Skeletal muscle satellite cell (primary cell): Measurements from ENCODE around the gene ANKRD65.
A peak's percentile ranks its signal among the peaks of the same experiment; 100 is the strongest.

ENCODE experiments used
- H3K27me3 ChIP-seq: 2 replicates; pipeline ENCODE4 v1.7.0; 2013; ENCODE audit warnings: low read length; ENCODE audit not compliant: control insufficient read depth, insufficient read depth
- H3K36me3 ChIP-seq: 2 replicates; pipeline ENCODE4 v1.7.0; 2013; ENCODE audit warnings: mild to moderate bottlenecking, control low read depth, low read length; ENCODE audit not compliant: insufficient read depth
- H3K4me1 ChIP-seq: 2 replicates; pipeline ENCODE4 v1.7.0; 2013; ENCODE audit warnings: low read length; ENCODE audit not compliant: control insufficient read depth, insufficient read depth
- H3K4me2 ChIP-seq: 2 replicates; pipeline ENCODE4 v1.7.0; 2013; ENCODE audit warnings: mild to moderate bottlenecking, low read length
- H3K4me3 ChIP-seq: 2 replicates; pipeline ENCODE4 v1.7.0; 2013; ENCODE audit warnings: low read length
- H3K9ac ChIP-seq: 2 replicates; pipeline ENCODE4 v1.7.0; 2013; ENCODE audit warnings: mild to moderate bottlenecking, low read depth, low read length, moderate library complexity
- H3K9me3 ChIP-seq: replicated peaks from 2 replicates; pipeline ENCODE4 v1.7.0; 2013; ENCODE audit warnings: mild to moderate bottlenecking, control low read depth, low read length

ANKRD65 gene

DNA sequence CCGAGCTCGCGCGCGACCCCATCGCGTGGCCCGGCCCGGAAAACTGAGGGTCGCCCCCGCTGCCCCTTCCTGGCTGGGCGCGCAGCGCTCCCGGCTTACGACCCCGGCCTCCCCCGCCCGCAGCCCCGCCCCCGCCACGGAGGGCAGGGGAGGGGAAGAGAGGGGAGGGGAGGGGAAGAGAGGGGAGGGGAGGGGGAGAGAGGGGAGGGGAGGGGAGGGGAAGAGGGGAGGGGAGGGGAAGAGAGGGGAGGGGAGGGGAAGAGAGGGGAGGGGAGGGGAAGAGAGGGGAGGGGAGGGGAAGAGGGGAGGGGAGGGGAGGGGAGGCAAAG, 6.7 kb upstream of the ANKRD65 start:
- Histone ChIP-seq H3K36me3 (no peaks in the 10 kb centered on the region), H3K27me3 (no peaks in the 10 kb centered on the region), H3K4me3 (peak overlapping the region; percentile 47), H3K9ac (no peak overlapping the region), H3K4me2 (peak overlapping the region; percentile 63), H3K4me1 (peaks cover 22% of the 10 kb centered on the region), H3K9me3 (no peaks in the 10 kb centered on the region)

DNA sequence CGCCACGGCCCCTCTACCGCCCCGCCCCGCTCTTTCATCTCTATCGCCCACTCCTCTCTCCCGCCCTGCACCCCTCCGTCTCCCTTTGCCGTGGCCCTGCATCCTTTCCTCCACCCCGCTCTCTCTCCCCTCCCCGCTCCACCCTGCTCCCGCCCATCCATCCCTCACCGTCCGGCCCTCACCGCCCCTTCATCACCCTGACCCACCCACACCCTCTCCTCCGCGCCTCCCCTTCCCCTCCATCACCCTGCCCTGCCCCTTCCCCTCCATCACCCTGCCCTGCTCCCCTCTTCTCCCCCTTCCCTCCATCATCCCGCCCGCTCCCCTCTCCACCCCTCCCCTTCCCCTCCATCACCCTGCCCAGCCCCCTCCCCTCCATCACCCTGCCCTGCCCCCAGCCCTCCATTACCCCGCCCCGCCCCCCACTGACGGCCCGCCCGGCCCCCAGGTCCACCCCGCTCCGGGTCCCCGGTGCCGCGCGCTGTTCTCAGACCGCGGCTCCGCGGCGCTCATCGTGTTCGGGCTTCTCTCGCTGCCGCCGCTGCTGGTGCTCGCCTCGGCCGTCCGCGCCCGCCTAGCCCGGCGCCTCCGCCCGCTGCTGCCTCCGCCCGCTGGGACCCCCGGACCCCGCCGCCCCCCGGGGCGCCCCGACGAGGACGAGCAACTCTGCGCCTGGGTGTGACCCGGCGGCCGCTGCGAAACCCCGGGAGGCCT, 6.2 kb upstream of the ANKRD65 start:
- peak overlapping the region; percentile 47 for H3K4me3 ChIP-seq
- no peaks in the 10 kb centered on the region for H3K27me3 ChIP-seq
- no peaks in the 10 kb centered on the region for H3K9me3 ChIP-seq
- no peaks in the 10 kb centered on the region for H3K36me3 ChIP-seq
- peaks cover 18% of the 10 kb centered on the region for H3K4me1 ChIP-seq
- peak overlapping the region; percentile 63 for H3K4me2 ChIP-seq
- H3K9ac ChIP-seq, result no peak overlapping the region

DNA sequence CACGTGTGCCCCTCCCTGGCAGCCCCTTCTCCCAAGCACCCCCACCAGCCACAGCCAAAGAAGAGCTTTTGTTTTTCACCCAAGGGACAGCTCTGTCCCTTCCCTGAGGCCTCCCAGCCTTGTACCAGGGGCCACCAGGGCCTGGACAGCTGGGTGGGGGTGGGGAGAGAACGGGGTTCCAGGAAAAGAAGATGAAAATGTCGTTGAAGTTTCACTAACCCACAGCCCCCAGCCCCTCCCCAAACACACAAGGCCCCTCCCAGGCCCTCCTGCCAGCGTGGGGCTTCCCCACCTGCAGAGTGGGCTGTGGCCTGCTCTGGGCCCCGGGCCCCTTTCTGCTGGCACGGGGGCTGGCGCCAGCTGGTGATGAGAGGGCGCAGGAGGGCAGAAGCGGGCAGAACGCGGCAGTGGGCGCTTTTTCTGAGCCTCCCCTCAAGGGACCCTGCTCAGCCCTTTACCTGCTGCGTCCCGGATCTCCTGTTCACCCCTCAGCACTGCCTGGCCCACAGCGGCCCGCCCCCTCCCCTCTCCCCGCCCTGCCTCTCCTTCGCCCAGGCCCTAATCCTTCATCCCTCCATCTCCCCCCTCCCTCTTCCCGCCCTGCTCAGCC, 5.5 kb upstream of the ANKRD65 start:
- Histone ChIP-seq H3K4me2 (no peak overlapping the region), H3K4me3 (no peak overlapping the region), H3K4me1 (peaks cover 12% of the 10 kb centered on the region), H3K27me3 (no peaks in the 10 kb centered on the region), H3K36me3 (no peaks in the 10 kb centered on the region), H3K9me3 (no peaks in the 10 kb centered on the region), H3K9ac (no peak overlapping the region)

DNA sequence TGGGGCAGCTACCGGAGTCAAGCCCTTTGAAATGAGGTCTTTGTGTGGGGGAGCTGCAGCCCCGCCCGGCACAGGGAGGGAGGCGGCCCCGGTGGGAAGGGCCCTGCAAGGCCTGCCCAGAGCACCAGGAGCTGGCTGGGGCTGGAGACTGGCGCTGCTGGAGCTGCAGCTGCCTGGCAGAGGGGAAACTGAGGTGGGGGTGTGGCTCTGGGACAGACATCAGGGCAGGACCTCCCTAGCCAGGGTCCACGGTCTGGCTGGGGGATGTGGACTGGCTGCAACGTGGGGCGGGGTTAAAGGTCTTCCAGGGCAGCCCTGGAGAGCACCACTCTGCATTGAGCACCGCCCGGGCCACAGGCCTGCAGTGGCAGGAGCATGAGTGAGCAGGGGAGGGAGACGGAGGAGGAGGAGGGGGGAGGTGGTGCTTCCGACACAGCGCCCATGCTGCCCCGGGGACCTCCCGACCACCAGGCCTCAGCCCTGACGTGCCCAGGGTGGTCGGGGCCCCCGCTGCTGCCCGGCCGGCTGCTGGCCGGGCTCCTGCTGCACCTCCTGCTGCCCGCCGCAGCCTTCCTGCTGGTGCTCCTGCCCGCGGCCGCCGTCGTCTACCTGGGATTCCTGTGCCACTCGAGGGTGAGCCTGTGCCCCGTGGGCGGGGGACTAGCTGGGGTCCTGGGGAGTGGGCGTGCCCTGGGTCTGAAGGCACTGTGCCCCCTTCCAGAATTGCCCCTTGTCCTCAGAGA, 4.8 kb upstream of the ANKRD65 start:
- Histone ChIP-seq H3K9ac (no peak overlapping the region), H3K27me3 (no peaks in the 10 kb centered on the region), H3K4me3 (no peak overlapping the region)

DNA sequence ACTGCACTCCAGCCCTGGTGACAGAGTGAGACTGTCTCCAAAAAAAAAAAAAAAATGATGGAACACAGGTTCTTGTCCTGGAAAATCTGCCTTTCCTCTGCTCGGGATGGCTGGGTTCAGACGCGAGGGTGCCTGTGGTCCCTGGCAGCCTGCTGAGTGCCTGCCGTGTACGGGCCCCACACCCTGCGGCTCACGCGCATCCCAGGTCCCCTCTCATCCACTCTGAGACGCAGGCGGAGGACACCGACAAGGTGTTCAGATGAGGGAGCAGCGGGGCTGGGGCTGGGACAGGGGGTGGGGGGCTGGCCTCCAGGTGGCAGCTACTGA, 4.3 kb upstream of the ANKRD65 start:
- Histone ChIP-seq H3K36me3 (no peaks in the 10 kb centered on the region), H3K4me2 (no peak overlapping the region), H3K27me3 (no peaks in the 10 kb centered on the region), H3K4me3 (no peak overlapping the region), H3K9ac (no peak overlapping the region), H3K9me3 (no peaks in the 10 kb centered on the region), H3K4me1 (peaks cover 5% of the 10 kb centered on the region)

More for the DNA sequence above, 4.8 kb upstream of the ANKRD65 start:
- H3K4me2 ChIP-seq, result no peak overlapping the region
- no peaks in the 10 kb centered on the region for H3K9me3 ChIP-seq
- no peaks in the 10 kb centered on the region for H3K36me3 ChIP-seq
- H3K4me1 ChIP-seq, result peaks cover 9% of the 10 kb centered on the region

DNA sequence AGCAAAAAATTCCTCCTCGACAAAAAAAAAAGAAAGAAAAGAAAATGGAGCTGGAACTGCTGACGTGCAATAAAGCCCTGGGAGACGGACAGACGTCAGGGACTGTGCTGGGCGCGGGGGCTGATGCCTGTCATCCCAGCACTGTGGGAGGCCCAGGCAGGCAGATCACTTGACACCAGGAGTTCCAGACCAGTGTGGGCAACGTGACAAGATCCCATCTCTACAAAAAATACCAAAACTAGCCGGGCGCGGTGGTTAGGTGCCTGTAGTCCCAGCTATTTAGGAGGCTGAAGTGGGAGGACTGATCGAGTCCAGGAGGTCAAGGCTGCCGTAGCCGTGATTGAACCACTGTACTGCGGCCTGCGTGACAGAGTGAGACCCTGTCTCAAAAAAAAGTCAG, 3.6 kb upstream of the ANKRD65 start:
- Histone ChIP-seq H3K9me3 (no peaks in the 10 kb centered on the region), H3K4me3 (no peak overlapping the region), H3K4me1 (no peaks in the 10 kb centered on the region), H3K36me3 (no peaks in the 10 kb centered on the region), H3K9ac (no peak overlapping the region), H3K27me3 (no peaks in the 10 kb centered on the region), H3K4me2 (no peak overlapping the region)

DNA sequence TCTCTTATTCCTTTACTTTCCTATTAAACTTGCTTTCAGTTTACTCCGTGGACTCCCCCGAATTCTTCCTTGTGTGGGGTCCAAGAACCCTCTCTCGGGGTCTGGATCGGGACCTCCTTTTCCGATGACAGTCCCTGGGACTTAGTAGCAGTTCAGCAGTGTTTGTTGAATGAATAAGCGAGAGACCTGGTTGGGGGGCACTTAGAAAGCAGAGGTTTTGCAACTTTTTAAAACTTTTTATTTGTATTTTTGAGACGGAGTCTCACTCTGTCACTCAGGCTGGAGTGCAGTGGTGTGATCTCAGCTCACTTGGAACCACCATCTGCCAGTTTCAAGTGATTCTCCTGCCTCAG, 2.1 kb upstream of the ANKRD65 start:
- Histone ChIP-seq H3K36me3 (no peaks in the 10 kb centered on the region), H3K4me1 (no peaks in the 10 kb centered on the region), H3K4me2 (no peak overlapping the region), H3K27me3 (no peaks in the 10 kb centered on the region), H3K9me3 (no peaks in the 10 kb centered on the region), H3K4me3 (no peak overlapping the region), H3K9ac (no peak overlapping the region)

DNA sequence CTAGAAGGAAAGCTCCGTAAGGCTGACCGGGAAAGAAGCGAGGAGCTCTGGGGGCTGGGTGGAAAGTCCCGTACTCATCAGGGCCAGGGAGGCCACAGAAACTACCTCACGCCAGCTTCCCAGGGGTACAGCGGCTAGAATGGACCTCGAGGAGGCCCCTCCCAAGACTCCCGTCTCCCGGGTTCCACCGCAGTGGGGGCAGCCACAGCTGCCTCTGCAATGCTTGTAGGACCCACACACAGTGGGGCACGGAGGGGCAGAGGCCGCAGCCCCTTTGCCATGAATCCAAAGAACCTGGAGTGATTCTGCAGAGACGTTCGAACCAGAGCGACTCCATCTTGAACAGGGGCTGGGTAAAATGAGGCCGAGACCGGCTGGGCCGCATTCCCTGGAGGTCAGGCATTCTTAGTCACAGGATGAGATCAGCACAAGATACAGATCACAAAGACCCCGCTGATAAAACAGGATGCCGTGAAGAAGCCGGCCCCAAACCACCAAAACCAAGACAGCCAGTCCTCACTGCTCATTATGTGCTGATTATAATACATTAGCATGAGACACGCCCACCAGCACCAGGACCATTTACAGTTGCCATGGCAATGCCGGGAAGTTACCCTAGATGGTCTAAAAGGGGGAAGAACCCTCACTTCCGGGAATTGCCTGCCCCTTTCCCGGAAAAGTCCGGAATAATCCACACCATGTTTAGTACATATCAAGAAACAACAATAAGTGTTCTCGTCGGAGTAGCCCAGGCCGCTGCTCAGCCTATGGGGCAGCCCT, 1.6 kb upstream of the ANKRD65 start:
- no peak overlapping the region for H3K9ac ChIP-seq
- no peaks in the 10 kb centered on the region for H3K9me3 ChIP-seq
- no peaks in the 10 kb centered on the region for H3K27me3 ChIP-seq
- no peaks in the 10 kb centered on the region for H3K36me3 ChIP-seq
- no peak overlapping the region for H3K4me3 ChIP-seq
- H3K4me2 ChIP-seq, result no peak overlapping the region
- H3K4me1 ChIP-seq, result no peaks in the 10 kb centered on the region

DNA sequence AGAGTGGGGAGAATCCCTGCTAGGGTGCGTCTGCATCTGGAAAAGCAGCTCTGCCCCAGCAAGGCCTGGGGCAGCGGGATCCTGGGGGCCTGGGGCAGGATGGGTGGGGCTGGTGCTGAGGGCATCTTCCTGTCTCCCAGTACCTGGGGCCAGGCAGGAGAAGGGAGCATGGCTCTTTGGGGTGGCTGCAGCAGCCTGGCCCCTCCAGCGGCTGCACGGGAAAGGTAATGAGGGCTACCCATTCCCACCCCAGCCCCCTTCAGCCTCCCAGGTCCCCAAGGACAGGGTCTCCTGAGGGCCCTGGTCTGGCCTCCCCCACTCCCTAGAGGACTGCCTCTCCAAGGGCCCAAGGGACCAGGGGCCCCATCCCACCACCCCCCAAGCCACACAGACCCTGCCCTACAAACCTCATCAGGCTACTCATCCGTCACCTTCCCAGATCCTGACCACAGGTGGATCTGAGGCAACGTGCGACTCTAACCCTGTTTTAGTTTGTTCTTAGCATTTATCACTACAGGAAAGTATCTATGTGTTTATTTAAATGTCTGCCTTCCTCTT, 910 bp upstream of the ANKRD65 start:
- no peak overlapping the region for H3K4me3 ChIP-seq
- no peaks in the 10 kb centered on the region for H3K9me3 ChIP-seq
- H3K27me3 ChIP-seq, result no peaks in the 10 kb centered on the region
- H3K36me3 ChIP-seq, result no peaks in the 10 kb centered on the region
- H3K4me2 ChIP-seq, result no peak overlapping the region
- H3K9ac ChIP-seq, result no peak overlapping the region
- H3K4me1 ChIP-seq, result no peaks in the 10 kb centered on the region

DNA sequence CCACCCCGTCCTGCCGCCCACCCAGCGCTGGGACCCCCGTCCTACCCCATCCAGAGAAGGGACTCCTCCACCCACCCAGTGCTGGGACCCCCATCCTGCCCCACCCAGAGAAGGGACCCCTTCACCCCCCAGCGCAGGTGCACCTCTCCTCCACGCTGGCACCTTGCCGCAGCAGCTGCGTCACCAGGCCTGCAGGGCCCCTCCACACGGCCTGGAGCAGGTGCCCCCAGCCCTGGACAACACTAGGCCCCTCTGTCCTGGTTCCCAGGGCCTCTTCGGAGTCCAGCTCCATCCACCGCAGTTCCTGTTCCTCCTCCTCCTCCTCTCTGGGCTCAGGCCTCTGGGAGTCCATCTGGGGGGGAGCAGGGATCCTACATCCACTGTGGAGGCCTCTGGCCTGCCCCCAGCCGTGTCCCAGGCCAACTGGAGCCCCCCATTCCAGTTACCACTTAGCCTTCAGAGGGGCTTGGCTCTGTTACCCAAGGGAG, 378 bp downstream of the ANKRD65 start:
- Histone ChIP-seq H3K9ac (no peak overlapping the region), H3K27me3 (no peaks in the 10 kb centered on the region)

More for the DNA sequence above, 378 bp downstream of the ANKRD65 start:
- Histone ChIP-seq H3K4me2 (no peak overlapping the region), H3K4me1 (no peaks in the 10 kb centered on the region), H3K9me3 (no peaks in the 10 kb centered on the region), H3K36me3 (no peaks in the 10 kb centered on the region), H3K4me3 (no peak overlapping the region)
